ENCODE measurements around the gene TMEM272.

The TMEM272 gene

DNA sequence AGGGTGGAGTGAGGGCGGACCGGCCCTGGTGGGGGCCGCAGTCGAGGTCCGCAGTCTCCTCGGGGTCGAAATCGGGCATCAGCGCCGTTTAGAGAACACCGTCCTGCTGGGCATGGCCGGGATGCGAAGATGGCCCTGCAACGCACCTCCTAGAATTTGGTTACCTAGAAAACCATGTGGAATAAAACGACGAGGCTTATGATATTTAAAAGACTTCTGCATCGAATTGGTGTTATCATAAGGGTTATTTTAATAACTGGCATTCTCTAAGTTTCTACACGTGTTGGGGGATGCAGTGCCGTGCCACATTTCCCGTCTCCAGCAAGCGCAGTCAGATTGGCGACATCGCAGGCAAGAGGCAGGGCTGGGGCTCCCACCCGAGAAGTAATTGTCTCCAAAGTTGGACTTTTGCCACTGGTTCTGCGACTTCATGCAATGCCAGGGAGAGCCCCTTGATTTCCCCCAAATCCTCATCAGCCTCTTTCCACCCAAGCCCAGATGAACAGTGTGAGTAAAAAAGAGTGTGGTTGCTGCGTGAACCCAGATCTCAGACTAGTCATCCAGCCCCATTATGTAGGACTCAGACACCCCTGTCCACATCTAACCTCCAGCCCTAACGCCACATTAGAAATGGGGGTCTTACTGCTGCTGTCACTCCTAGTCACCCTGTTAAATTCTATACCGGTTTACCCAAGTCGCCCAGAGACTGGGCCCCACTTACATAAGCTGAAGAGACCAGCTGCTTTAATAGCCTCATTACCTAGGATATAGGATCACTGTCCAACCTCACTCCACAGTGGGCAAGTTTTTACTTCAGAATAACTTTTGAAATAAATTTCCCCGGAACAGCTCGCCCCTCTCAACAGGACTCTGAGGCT, 40.4 kb downstream of the TMEM272 start:
- DNase-seq (ENCODE audit: low spot score), result peak; percentile 70

DNA sequence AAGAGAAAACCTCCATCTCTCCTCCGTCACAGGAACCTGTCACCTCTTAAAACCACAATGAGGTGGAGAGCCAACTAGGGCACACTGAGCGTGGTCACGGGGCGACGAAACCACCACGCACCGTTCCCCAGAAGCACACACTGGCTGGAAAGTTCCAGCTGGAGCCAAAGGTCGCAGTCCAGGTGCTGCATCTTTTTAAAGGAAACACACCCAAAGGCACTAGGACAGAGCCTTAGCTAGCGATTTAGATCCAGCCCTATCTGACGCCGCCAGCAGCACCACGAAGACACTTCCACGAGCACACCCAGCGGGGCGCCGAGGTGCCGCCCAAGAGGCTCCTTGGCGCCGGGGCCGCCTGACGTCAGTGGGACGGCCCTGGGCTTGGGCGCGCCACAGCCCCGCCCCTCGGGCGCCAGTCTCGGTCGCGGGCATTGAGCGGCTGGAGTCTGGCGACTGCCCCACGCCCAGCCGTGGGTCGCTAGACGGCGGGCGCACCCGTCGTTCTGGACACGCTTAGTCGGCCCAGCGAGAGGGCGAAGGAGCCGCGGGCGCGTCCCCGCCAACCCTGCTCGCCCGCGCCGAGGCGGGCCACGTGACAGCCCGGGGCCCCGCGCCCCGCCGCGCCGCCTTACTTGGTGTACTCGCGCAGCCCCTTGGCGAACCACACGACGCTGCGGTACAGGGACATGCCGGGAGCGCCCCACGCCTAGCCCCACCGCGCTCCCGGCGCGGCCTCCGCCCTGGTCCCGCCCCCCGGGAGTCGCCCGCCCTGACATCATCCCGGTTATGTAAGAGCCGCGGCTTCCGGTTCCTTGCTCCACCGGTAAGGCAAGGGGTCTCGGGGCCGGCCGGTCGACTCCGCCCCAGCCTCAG, 41.3 kb downstream of the TMEM272 start, which contains the start of gene DHRS12:
Gene DHRS12 (minus strand): TSS at position 742 of the 873 bp plus-strand sequence. CDS start 4,504 bp downstream, outside the sequence.
- DNase-seq (ENCODE audit: low spot score), result peak; percentile 91

DNA sequence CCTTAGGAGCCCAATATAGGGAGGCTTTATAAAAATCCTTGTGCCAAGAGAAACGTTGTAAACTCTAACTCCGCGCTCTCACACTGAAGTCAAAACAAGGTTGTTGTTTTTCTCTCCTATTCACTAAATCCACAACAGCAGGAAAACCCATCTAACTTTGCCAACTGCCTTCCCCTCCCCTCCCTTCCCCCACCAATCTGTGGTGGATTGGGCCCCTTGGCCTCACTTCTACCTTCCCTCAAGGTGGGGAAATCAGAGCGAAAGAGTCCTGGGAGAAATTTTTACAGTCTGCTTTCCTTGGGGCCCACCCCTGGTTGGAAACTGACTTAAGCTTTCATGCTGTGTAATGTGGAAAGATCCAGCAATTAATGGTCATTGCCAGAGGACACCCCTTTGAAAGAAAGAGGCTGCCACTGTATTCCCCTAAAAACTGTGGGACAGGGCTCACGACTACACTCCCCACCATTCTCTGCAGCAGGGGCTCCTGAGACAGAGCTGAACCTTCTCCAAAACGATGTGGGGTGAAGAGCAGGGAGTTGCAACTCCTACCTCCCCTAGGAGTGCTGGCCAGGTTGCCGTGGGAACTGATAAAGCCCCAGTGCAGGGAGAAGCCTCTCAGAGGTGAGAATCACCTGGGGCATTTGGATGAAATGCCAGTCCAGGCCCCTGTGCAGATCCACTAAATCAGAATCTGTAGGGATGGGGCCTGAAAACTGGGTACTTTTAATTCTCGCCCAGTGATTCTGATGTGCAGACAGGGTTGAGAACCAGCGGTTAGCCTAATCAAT, 42.2 kb downstream of the TMEM272 start:
- DNase-seq (ENCODE audit: low spot score), result peak; percentile 43

DNA sequence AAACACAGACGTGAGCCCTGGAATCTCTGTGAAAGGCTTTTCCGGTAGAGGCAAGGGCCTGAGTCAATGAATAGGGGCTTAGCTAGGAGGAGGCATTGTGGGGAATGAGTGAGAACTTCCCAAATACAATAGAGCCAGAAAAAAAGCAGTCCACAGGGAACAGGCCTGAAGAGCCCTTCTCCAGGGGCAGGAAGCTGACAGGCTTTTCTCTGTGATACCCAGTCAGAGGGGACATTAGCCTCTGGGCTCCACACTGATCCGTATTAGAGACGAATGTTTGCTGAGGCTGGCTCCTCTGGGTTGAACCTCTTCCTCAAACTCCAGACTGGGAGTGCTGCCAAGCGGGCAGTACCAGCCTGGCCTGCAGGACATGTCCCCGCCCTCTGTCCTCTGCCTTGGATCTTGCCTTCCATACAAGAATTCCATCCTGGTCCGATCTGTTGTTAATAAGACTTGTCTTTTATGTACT, 43.3 kb downstream of the TMEM272 start:
- peak; percentile 87 for DNase-seq (ENCODE audit: low spot score)

DNA sequence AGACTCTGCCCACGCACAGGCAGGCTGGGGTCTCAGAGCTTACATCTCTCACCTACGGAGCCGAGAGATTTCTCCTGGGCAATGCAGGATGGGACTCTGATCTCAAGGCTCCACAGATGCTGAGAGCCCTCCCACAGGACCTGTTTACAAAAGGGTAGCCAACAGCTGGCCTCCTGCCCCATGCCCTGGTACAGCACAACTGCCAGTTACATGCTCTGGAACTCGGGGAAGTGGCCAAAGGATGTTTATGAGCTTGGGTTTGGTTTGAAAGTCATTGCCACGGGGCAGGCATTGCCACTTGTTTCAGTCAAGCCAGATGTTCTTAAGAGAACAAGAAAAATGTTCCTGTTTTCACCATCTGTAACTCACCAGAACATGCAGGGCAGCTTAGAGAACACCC, 44.5 kb downstream of the TMEM272 start:
- no peak for DNase-seq (ENCODE audit: low spot score)

DNA sequence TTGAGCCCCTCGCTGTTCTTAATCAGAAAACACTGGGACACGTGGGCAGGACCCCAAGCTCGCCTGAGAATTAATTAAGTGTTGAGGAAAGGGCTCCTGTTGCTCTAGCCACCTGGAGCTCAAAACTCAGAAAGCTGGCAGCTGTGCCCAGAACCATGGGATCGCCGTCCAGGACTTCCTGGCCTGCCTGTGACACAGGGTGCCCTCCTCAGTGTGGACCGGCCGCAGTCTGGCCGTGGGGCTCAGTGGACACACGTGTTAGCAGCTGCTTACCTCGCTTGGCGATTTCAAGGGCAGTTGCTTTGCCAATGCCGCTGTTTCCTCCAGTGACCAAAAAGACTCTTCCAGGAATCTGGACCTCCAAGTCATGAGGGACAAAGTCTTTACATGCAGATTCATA, 45.7 kb downstream of the TMEM272 start:
- no peak for DNase-seq (ENCODE audit: low spot score)

DNA sequence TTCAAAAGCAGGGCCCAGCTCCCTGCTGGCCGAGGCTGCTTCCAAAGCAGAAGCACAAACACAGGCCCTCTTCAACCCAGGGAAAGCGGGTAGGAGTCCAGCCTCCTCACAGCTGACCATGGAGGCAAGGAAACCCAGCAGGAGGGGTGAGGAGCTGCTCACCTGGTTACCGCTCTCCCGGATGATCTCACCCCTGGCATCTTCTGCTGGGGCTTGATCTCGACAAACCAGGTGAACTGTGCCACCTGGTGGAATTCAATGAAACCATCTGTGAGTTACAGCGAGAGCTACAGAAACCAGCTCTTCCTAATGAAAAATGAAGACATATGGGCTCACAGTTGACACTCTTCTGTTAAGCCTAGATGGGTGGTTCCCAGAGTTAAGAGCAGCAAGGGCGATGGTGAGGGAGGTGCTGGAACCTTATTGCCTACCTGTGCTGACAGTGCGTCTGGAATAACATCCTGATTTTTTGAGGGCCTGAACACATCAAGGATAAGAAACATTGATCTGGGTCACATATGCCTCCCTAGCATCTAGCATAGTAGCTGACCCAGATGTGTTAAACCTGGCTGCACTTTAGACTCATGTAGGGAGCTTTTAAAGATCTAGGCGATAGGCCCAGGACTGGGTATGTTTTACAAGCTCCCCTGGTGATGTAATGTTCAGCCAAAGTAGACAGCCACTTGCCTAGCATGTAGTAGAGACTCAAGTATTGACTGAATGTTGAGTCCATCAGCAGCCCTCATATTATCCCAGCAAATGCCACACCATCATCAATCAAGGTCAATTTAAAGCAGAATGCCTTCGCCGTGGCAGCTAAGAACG, 47.1 kb downstream of the TMEM272 start:
- no peak for DNase-seq (ENCODE audit: low spot score)

DNA sequence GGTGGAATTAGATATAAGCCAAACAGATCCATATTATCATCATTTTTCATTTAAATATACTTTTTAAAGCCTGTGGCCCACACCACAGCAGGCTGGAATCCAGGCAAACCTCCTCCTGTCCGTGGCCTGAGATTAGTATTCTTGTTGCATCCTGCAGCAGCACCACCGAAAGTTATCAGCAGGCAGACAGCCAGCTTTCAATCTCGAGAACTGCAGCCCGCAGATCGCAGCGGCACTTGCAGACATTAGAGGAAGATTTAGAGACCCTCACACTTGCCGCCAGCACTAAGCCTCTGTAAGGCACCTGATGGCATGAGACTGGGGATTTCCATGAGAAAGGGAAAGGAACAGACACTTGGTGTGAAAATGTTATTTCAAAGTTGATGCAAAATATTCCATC, 48.4 kb downstream of the TMEM272 start:
- DNase-seq (ENCODE audit: low spot score), result no peak

DNA sequence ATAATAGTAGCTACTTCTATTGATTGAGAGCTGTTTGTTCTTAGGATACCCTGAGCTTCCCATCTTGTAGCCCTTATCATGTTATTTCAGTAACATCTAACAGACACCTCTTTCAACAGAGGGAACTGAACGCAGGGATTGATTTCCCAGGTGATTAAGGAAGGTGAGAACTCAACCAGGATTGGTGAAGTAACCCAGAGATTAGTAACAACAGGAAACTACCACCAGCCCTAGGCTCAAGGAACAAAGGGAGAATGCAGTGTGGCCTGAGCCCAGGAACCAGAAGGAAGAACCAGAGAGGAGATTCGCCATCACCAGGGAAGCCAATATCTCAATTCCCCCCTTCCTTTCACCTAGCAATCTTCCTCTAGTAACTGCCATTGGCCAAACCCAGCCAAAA, 49.6 kb downstream of the TMEM272 start:
- DNase-seq (ENCODE audit: low spot score), result no peak

DNA sequence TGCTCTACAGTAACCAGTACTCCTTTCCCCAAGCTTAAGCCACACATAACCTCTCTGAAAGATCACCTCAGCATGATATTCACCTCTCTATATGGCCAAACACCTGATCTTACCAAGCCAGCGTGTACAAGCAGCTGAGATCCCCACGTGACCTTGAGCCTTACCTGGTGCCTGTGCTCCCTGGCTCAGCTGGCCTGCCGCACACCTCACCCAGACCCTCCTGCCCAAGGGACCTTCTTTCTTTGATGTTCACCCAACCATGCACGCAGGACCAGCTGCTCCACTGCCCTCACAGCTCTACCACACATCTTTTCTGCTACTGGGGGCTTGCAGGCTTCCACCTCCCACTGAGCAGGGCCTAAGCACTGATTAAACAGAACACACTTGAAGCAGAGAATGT, 50.0 kb downstream of the TMEM272 start:
- no peak for DNase-seq (ENCODE audit: low spot score)

DNA sequence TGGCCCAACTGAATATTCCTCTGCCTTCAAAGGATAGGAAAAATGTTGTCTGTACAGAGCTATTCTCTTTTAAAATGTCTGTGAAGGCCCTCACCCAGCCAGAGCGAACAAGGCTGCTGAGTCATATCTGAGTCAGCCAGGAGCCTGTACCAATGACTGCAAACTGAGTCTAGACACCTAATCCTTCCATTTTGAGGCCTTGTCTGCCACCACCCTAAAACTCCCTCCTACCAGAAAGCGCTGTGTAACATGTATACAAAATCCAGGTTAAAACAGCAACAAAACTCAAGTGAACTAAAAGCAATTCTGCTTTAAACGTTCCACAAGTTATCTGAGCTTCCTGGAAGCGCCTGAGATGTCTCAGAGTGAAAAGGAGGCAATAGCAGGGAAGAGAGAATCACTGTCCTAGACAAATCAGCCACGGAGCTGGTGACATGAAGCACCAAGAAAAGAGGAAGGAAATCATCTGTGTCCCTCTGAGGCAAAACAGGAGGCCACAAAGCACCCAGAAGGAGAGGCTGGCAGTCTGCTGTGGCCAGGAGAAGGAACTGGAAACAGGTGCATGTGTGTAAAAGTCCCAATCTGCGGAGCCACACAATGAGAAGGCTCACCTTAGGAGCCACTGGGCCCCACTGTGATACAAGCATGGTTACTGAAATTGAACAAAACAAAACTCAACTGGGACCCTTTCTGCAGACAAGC, 51.3 kb downstream of the TMEM272 start:
- DNase-seq (ENCODE audit: low spot score), result peak; percentile 60

DNA sequence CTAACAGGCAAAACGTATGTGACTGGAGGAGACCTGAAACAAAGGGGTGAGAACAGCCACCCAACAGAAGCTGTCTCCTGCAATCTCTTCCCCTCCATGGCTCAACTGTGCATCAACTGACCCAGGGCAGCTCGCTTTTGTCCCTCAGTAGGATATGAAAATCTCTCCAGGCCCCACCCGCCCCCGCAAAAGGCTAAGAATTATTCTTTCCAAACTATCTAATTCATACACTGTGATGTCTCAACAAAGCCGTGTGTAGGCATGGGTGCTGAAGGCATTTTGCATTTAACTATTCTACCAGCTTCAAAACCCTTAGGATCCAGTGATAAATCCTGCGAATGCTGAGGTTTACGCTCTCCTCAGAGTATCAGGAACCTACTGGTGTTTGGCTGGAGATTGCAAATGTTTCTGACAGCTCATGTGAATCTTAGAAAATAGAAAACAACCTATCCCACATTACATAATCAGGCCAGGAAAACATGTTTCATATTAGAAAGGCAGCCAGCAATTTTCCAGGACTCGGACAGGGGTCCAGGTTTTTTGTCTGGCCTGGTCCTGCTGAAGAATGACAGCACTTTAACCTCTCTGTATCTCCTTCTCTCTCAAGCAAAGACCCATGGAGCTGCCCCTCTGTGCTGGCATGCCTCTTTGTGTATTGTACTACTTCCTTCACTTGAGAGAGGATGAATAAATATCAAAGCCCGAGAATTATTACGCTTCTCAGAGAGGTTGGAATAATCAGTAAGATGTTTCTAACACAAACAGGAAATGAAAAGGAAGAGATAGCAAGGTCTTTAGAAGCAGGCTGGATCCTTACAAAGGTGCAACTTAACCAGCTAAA, 58.3 kb downstream of the TMEM272 start:
- no peak for DNase-seq (ENCODE audit: low spot score)

DNA sequence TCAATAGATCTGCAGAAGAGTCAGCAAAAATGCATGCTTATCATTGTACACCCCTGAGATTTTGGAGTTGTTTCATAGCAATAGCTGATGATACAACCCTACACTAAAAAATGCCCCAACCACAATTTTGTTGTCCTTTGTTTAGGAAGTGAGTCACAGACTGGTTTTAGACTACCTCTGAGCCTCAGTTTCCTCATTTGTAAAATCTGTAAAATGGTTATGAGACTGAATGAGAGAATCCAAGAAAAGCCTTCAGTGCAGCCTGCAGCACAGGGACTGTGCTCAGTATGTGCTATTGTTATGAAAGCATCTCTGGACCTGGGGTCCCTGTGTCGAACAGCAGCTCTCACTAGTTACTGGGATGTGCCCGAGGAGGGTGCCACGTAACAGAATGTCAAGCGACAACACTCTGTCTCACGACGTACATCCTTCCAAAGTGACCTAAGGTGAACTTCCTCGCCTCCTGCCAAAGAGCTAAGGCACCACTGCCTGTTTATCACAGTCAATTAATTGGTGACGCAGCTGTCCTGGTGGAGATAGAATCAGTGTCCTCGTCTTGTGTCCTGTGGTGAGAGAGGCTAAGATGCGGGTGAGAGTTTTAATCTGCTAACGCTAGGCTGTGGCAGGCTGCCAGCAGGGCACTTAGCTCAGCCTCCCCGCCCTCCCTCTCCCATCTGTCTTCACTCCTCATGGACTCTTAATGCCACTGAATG, 59.1 kb downstream of the TMEM272 start:
- DNase-seq (ENCODE audit: low spot score), result peak; percentile 46

DNA sequence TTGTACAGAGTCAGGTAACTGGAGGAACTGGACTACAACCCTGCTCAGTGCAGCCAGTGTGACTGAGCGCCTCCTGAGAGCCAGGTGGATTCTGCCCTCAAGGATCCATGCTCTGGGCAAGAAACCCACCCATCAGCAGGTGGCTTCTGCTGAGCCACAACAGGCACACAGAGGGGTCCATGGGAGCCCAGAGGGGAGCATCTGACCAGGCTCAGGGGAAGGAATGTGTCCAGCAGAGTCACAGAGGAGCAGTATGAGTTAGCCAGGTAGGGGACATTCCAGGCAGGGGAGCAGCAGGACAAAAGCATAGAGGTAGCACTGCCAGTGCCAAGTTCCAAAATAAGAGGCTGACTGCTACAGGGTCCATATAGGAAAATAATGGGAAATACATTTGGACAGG, 60.9 kb downstream of the TMEM272 start:
- DNase-seq (ENCODE audit: low spot score), result no peak

DNA sequence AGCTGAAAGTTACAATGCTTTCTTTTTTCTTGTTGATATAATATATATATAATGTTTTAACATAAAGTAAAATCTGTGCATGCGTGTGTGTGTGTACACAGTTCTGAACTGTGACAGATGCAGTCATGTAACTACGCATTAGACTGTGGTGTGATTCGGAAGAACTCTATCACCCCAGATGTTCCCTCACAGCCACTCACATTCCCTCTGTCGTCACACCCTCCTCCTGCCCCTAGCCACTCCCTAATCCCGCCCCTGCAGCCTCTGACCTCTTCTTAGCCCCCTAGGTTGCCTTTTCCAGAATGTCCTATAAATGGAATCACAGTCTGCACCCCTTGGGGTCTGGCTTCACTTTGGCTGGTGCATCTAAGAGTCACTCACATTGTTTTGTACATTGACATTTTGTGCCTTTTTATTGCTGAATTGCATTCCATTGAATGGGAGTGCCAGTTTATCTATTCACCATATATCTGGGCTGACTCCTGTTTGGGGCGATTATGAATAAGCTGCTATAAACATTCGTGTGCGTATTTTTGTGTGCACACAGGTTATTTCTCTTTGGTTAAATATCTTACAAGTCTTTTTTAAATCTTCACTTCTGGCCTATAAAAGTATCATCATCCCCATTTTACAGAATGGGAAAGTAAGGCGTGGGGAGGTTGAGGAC, 61.4 kb downstream of the TMEM272 start:
- DNase-seq (ENCODE audit: low spot score), result no peak

DNA sequence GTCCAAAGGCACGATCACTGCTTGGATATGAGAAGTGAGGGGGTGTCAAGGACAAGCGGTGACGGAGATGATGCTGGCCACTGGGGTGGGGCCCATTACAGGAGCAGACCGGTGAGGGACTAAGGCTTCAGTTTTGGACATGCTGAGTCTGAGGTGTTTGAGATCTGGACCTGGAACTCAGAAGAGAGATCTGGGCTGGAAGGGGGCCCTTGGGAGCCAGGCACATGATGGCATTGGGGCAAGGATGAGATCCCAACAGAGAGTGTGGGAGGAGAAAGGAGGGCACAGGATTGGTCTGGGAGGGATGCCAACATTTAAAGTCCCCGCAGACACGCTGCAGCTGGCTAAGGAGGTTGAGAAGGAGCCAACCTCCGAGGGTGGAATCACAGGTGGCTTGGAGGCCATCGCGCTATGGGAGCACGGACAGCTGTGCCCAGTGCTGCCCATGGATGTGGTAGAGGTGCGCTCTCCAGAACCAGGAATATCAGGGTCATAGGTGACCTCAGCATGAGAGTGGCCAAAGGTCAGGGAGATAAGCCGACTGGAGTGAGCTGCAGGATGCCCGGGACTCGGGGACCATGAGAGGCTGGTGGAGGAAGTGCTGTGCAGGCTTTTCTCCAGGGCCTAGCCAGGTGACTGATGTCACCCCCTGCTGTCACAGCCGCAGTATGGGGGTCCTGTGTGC, 62.8 kb downstream of the TMEM272 start:
- no peak for DNase-seq (ENCODE audit: low spot score)

DNA sequence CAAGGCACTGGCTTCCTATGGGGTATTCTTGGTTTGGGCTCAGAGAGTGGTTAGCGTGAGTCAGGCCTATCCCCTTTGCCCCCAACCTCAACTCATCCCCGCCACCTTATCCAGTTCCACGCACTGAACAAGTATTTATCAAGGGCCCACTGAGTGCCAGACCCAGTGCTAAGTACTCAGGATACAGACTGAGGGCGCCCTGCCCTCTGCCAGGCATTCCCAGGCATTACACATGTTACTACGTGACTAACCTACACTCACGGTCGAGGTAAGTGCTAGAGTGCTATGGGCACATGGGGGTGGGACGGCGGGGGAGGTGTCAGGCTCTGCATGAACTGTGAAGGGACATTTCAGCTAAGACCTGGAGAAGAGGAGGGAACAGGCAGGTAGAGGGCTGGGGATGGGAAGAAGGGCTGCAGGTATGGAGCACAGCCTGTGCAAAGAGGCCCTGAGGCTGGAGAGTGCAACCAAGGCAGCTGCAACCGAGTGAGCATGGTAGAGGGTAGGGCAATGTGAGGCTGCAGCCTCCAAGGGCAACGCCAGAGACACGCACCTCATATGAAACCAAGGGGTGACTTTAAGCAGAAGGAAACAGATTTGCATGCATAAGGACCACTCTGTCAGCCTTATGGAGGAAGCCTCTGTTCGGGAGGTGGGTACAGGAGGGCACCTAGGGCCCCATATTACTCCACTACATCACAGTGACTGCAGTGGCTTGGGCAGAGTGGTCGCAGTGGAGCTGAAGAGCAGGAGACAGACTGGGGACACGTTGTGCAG, 63.5 kb downstream of the TMEM272 start:
- DNase-seq (ENCODE audit: low spot score), result no peak
